ENCODE results near the gene ASB16. TPM values are rescaled to one million over a fixed set of nuclear protein-coding genes. Genes with fewer than 3 reads are reported as not detected.

ASB16 gene
- total RNA-seq = not detected in 2 replicates

DNA sequence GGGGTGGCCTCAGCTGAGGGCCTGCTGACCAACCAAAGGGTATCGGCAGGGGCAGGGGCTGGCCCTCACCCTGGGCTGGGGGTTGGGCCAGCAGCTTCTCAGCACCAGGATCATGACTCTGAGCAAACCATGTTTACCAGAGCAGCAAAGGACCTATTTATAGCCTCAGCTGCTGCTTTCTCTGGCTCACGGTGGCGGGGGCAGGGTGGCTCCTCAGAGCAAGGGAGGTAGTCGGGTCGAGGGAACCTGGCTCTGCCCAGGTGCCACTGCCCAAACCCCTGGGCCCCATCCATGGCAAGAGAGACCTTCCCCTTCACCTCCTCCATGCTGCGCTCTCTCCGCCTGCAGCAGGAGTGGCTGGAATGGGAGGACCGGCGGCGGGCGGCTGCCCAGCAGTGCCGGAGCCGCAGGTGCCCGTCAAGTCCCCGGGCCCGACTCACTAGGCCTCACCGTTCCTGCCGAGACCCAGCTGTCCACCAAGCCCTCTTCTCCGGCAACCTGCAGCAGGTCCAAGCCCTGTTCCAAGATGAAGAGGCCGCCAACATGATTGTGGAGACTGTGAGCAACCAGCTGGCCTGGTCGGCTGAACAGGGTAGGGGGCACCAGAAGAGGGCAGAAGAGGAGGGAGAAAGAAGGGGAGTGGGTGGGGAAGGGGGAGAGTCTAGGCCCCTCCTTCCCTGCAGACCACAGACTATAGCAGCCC, at the start of gene ASB16:
TSS of gene ASB16 (plus strand) at position 206 of the 703 bp plus-strand sequence. CDS start at position 292, 86 bp downstream.

GRCh38 chr17:44123356-44124117, 47.0 kb upstream of the ASB16 start, which contains the start of gene HDAC5:
Gene HDAC5 (minus strand): TSS chr17:44123641. CDS start chr17:44117515, 6,126 bp downstream.

GRCh38 chr17:44186307-44187130, 16.0 kb downstream of the ASB16 start, which contains the start of gene TMUB2:
Gene TMUB2 (plus strand): TSS chr17:44186972. CDS start chr17:44187709, 737 bp downstream.

GRCh38 chr17:44199553-44200477, 29.3 kb downstream of the ASB16 start, which contains the start of gene ATXN7L3:
Gene ATXN7L3 (minus strand): TSS chr17:44199884. CDS start chr17:44198070, 1,814 bp downstream.

GRCh38 chr17:44219616-44220212, 49.2 kb downstream of the ASB16 start, which contains the start of gene UBTF:
Gene UBTF (minus strand): TSS chr17:44219675. CDS start chr17:44218229, 1,446 bp downstream.

Small RNA genes within 50 kb of the gene (small RNA-seq; reads per million reads assigned to genes)
- gene MIR6782 = not detected
- not detected for gene RNU6-131P

Other genes starting within 250 kb of the ASB16 start
- not detected in 2 replicates for gene PPY, start 228.2 kb upstream of the ASB16 start, total RNA-seq
- not detected in 2 replicates for gene PYY, start 216.8 kb upstream of the ASB16 start, total RNA-seq
- gene NAGS, start 166.1 kb upstream of the ASB16 start, total RNA-seq = 1.1 and 2.1 TPM in 2 replicates
- gene TMEM101, start 155.7 kb upstream of the ASB16 start, total RNA-seq = 35.3 and 35.9 TPM in 2 replicates
- 61.9 and 62.1 TPM in 2 replicates for gene LSM12, start 104.0 kb upstream of the ASB16 start, total RNA-seq
- 25.5 and 27.6 TPM in 2 replicates for gene G6PC3, start 100.0 kb upstream of the ASB16 start, total RNA-seq
- 133 and 147 TPM in 2 replicates for gene HDAC5, start 47.1 kb upstream of the ASB16 start, total RNA-seq
- 0.81 and 1.7 TPM in 2 replicates for gene HROB, start 28.8 kb upstream of the ASB16 start, total RNA-seq
- 35.9 and 38.9 TPM in 2 replicates for gene TMUB2, start 16.3 kb downstream of the ASB16 start, total RNA-seq
- gene ATXN7L3, start 29.2 kb downstream of the ASB16 start, total RNA-seq = 65.6 and 75.8 TPM in 2 replicates
- 49.7 and 58.9 TPM in 2 replicates for gene UBTF, start 49.0 kb downstream of the ASB16 start, total RNA-seq
- not detected in 2 replicates for gene SLC4A1, start 97.4 kb downstream of the ASB16 start, total RNA-seq
- not detected in 2 replicates for gene RUNDC3A, start 137.9 kb downstream of the ASB16 start, total RNA-seq
- gene SLC25A39, start 154.1 kb downstream of the ASB16 start, total RNA-seq = 76.3 and 76.4 TPM in 2 replicates
- gene GRN, start 174.6 kb downstream of the ASB16 start, total RNA-seq = 201 and 244 TPM in 2 replicates
- 3.6 and 4.4 TPM in 2 replicates for gene FAM171A2, start 193.1 kb downstream of the ASB16 start, total RNA-seq
- 0.36 and 0.49 TPM in 2 replicates for gene ITGA2B, start 218.9 kb downstream of the ASB16 start, total RNA-seq